HepG2 (cell line): ENCODE measurements around the gene TBC1D12. TPM values are rescaled to one million over a fixed set of nuclear protein-coding genes. Genes with fewer than 3 reads are reported as not detected.

Experiments used
- CAMTA2 ChIP-seq: sonication (generic); formaldehyde crosslinking; IDR thresholded peaks from 2 replicates; pipeline ENCODE4 v1.4.0; 2020; ENCODE audit warnings: mild to moderate bottlenecking, missing genetic modification reagents, borderline replicate concordance
- ESRRA ChIP-seq: sonication (generic); formaldehyde crosslinking; IDR thresholded peaks from 2 replicates; pipeline ENCODE4 v1.5.1; 2020; ENCODE audit warnings: mild to moderate bottlenecking, low read depth, missing genetic modification reagents
- FOSL2 ChIP-seq: sonication (generic); formaldehyde crosslinking; IDR thresholded peaks from 2 replicates; pipeline ENCODE4 v1.4.0; 2020; ENCODE audit warnings: missing genetic modification reagents
- HNRNPLL ChIP-seq: fragments of 200-400 bp; formaldehyde crosslinking; IDR thresholded peaks from 2 replicates; pipeline ENCODE4 v1.6.1; 2017; ENCODE audit warnings: mild to moderate bottlenecking, low read depth, low read length; ENCODE audit not compliant: poor library complexity, severe bottlenecking
- IRF2 ChIP-seq: IDR thresholded peaks from 2 replicates; pipeline ENCODE4 v1.6.1; 2018; ENCODE audit warnings: missing genetic modification reagents, missing compliant biosample characterization
- JUN ChIP-seq: sonication (generic); formaldehyde crosslinking; IDR thresholded peaks from 2 replicates; pipeline ENCODE4 v1.4.0; 2020; ENCODE audit warnings: mild to moderate bottlenecking, missing genetic modification reagents
- NFIC ChIP-seq: IDR thresholded peaks from 2 replicates; pipeline ENCODE4 v1.6.1; 2012; ENCODE audit warnings: mild to moderate bottlenecking, low read length, inconsistent platforms
- NFYB ChIP-seq: sonication (generic); formaldehyde crosslinking; IDR thresholded peaks from 2 replicates; pipeline ENCODE4 v1.4.0; 2020; ENCODE audit warnings: missing genetic modification reagents
- SOX5 ChIP-seq: IDR thresholded peaks from 2 replicates; pipeline ENCODE4 v1.6.1; 2016; ENCODE audit warnings: borderline replicate concordance
- SOX6 ChIP-seq, 2 experiments: fragments of 450-650 bp in 1 of 2; sonication (generic) in 1 of 2; formaldehyde crosslinking in 1 of 2; IDR thresholded peaks; 2 replicates each; pipeline versions ENCODE4 v1.4.0 to v1.6.1; 2017 to 2020; ENCODE audit warnings: antibody characterized with exemption in 1 of 2, mild to moderate bottlenecking in 1 of 2, missing genetic modification reagents in 1 of 2
- ZMYM2 ChIP-seq: sonication (generic); formaldehyde crosslinking; IDR thresholded peaks from 2 replicates; pipeline ENCODE4 v1.8.0; 2022; ENCODE audit warnings: mild to moderate bottlenecking, missing genetic modification reagents
- ZNF160 ChIP-seq: sonication (generic); formaldehyde crosslinking; IDR thresholded peaks from 2 replicates; pipeline ENCODE4 v1.8.0; 2022; ENCODE audit warnings: mild to moderate bottlenecking, inconsistent platforms, missing genetic modification reagents
- ZNF343 ChIP-seq: sonication (generic); formaldehyde crosslinking; IDR thresholded peaks from 2 replicates; pipeline ENCODE4 v1.4.0; 2020; ENCODE audit warnings: mild to moderate bottlenecking, missing genetic modification reagents
- ZNF543 ChIP-seq: sonication (generic); formaldehyde crosslinking; IDR thresholded peaks from 2 replicates; pipeline ENCODE4 v1.4.0; 2020; ENCODE audit warnings: mild to moderate bottlenecking, missing genetic modification reagents
- ZNF629 ChIP-seq: sonication (generic); formaldehyde crosslinking; conservative IDR thresholded peaks from 2 replicates; pipeline ENCODE4 v1.5.0; 2020; ENCODE audit warnings: missing genetic modification reagents
- ZNF891 ChIP-seq: sonication (generic); formaldehyde crosslinking; IDR thresholded peaks from 2 replicates; pipeline ENCODE4 v1.5.0; 2020; ENCODE audit warnings: mild to moderate bottlenecking, missing genetic modification reagents
- polyA plus RNA-seq, 8 experiments: library from polyadenylated mRNA; depleted of rRNA in 3 of 8; stranded (reverse) in 7 of 8; unstranded in 1 of 8; fragments of >200 nt; fragmentation: Illumina TruSeq in 4 of 8; extraction: Trizol in 4 of 8; gene quantifications; 2 replicates each; pipeline versions ENCODE4 v1.2.1 to v1.2.3, GENCODE V29; 2011 to 2016; ENCODE audit warnings: low read depth in 4 of 8, missing spikeins in 1 of 8, mixed read lengths in 1 of 8; ENCODE audit not compliant: insufficient read depth in 1 of 8
- total RNA-seq, 5 experiments: library from RNA; depleted of rRNA; stranded (reverse); fragments of >200 nt; fragmentation: Illumina TruSeq; extraction: Trizol; gene quantifications; 2 replicates each; pipeline ENCODE4 v1.2.3, GENCODE V29; 2016; ENCODE audit warnings: low read depth in 1 of 5
- TF ChIP-seq, protein P1 (sequence below): sonication (generic); formaldehyde crosslinking; IDR thresholded peaks from 2 replicates; pipeline ENCODE4 v1.4.0; 2020; ENCODE audit warnings: low read depth, mild to moderate bottlenecking, missing genetic modification reagents
- TF ChIP-seq, protein P2 (sequence below): sonication (generic); formaldehyde crosslinking; IDR thresholded peaks from 2 replicates; pipeline ENCODE4 v1.5.1; 2020; ENCODE audit warnings: missing genetic modification reagents, mild to moderate bottlenecking, borderline replicate concordance
- TF ChIP-seq, protein P3 (sequence below): sonication (generic); formaldehyde crosslinking; IDR thresholded peaks from 2 replicates; pipeline ENCODE4 v1.8.1; 2023; ENCODE audit warnings: mild to moderate bottlenecking, missing genetic modification reagents
- TF ChIP-seq, protein P4 (sequence below): IDR thresholded peaks from 2 replicates; pipeline ENCODE4 v1.4.0; 2020; ENCODE audit warnings: mild to moderate bottlenecking, missing genetic modification reagents

Gene TBC1D12
- total and polyA plus RNA-seq, 2 of the 13 experiments (the other 11 are each of a cell fraction or from before 2014, with no cell fraction given): 5.7 to 6.2 TPM

DNA sequence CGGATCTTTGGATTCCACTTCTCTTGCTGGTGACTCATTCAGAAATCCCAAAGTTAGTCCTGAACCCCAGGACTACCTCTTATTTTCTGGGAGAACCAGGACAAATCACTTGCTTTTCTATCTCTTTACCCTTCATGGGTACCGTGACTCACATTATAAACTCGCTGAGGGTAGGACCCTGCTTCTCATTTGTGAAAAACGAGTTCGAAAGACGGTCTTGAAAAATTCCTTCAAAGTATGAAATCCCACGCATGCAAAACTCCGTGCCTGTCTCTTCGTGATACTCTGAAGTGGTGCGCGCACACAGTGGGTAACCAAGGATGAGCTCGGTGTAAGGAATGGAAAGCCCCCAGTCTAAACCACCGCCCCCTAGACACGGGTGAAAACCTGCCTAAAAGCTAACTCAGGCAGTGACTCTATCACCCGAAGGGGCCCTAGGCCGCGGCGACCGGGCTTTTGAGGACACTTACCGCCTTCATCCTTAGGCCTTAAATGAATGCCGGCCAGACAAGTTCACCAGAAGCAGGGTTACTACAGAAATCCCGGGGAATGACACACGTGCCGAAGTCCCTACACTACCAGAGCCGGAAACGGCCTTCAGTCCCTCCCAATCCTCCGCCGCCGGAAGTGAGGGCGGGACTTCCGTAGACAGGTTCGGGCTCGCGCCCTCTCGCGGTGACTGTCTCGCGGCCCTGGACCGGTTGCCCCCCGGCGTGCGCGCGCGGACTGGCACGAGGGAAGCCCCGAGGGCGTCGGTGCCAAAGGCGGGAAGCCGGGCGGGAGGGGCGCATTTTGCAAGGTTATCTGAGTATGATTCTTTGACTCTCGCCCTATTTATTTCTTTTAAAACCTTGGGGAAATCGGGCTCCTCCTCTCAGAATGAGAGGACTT lies 39.7 kb upstream of the TBC1D12 start, which contains the start of gene NOC3L (continued):
- TF ChIP-seq, protein P1, sequence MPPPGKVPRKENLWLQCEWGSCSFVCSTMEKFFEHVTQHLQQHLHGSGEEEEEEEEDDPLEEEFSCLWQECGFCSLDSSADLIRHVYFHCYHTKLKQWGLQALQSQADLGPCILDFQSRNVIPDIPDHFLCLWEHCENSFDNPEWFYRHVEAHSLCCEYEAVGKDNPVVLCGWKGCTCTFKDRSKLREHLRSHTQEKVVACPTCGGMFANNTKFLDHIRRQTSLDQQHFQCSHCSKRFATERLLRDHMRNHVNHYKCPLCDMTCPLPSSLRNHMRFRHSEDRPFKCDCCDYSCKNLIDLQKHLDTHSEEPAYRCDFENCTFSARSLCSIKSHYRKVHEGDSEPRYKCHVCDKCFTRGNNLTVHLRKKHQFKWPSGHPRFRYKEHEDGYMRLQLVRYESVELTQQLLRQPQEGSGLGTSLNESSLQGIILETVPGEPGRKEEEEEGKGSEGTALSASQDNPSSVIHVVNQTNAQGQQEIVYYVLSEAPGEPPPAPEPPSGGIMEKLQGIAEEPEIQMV (CRISPR knock-in tag): peak; percentile 96
- peak; percentile 73 for TF ChIP-seq ESRRA (CRISPR knock-in tag)
- peak; percentile 86; the same call in 1 of the 2 replicates for TF ChIP-seq ZNF543 (CRISPR knock-in tag)
- peak; percentile 84; the same call in 1 of the 2 replicates for TF ChIP-seq JUN (CRISPR knock-in tag)
- TF ChIP-seq ZMYM2 (CRISPR knock-in tag): peak; percentile 96
- 0 out of 2 replicates have a peak, but pooled peaks have one; percentile 54 for TF ChIP-seq NFIC
- TF ChIP-seq, protein P2, sequence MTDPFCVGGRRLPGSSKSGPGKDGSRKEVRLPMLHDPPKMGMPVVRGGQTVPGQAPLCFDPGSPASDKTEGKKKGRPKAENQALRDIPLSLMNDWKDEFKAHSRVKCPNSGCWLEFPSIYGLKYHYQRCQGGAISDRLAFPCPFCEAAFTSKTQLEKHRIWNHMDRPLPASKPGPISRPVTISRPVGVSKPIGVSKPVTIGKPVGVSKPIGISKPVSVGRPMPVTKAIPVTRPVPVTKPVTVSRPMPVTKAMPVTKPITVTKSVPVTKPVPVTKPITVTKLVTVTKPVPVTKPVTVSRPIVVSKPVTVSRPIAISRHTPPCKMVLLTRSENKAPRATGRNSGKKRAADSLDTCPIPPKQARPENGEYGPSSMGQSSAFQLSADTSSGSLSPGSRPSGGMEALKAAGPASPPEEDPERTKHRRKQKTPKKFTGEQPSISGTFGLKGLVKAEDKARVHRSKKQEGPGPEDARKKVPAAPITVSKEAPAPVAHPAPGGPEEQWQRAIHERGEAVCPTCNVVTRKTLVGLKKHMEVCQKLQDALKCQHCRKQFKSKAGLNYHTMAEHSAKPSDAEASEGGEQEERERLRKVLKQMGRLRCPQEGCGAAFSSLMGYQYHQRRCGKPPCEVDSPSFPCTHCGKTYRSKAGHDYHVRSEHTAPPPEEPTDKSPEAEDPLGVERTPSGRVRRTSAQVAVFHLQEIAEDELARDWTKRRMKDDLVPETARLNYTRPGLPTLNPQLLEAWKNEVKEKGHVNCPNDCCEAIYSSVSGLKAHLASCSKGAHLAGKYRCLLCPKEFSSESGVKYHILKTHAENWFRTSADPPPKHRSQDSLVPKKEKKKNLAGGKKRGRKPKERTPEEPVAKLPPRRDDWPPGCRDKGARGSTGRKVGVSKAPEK: peak; percentile 94
- TF ChIP-seq ZNF343 (CRISPR knock-in tag): peak; percentile 88; the same call in 1 of the 2 replicates
- TF ChIP-seq FOSL2 (CRISPR knock-in tag): peak; percentile 69
- peak; percentile 41; the same call in 1 of the 2 replicates for TF ChIP-seq NFYB (CRISPR knock-in tag)
- TF ChIP-seq, protein P3, sequence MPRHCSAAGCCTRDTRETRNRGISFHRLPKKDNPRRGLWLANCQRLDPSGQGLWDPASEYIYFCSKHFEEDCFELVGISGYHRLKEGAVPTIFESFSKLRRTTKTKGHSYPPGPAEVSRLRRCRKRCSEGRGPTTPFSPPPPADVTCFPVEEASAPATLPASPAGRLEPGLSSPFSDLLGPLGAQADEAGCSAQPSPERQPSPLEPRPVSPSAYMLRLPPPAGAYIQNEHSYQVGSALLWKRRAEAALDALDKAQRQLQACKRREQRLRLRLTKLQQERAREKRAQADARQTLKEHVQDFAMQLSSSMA (CRISPR knock-in tag): peak; percentile 91
- TF ChIP-seq ZNF891 (CRISPR knock-in tag): peak; percentile 93
- no peak for TF ChIP-seq CAMTA2 (CRISPR knock-in tag)
- TF ChIP-seq HNRNPLL: peak; percentile 58
- TF ChIP-seq, protein P4, sequence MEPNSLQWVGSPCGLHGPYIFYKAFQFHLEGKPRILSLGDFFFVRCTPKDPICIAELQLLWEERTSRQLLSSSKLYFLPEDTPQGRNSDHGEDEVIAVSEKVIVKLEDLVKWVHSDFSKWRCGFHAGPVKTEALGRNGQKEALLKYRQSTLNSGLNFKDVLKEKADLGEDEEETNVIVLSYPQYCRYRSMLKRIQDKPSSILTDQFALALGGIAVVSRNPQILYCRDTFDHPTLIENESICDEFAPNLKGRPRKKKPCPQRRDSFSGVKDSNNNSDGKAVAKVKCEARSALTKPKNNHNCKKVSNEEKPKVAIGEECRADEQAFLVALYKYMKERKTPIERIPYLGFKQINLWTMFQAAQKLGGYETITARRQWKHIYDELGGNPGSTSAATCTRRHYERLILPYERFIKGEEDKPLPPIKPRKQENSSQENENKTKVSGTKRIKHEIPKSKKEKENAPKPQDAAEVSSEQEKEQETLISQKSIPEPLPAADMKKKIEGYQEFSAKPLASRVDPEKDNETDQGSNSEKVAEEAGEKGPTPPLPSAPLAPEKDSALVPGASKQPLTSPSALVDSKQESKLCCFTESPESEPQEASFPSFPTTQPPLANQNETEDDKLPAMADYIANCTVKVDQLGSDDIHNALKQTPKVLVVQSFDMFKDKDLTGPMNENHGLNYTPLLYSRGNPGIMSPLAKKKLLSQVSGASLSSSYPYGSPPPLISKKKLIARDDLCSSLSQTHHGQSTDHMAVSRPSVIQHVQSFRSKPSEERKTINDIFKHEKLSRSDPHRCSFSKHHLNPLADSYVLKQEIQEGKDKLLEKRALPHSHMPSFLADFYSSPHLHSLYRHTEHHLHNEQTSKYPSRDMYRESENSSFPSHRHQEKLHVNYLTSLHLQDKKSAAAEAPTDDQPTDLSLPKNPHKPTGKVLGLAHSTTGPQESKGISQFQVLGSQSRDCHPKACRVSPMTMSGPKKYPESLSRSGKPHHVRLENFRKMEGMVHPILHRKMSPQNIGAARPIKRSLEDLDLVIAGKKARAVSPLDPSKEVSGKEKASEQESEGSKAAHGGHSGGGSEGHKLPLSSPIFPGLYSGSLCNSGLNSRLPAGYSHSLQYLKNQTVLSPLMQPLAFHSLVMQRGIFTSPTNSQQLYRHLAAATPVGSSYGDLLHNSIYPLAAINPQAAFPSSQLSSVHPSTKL (CRISPR knock-in tag): peak; percentile 88
- TF ChIP-seq SOX6 (IDR thresholded peaks at IDR 0.05): no peak
- TF ChIP-seq SOX6 (CRISPR knock-in tag; IDR thresholded peaks at IDR 0.05): peak; percentile 72
- TF ChIP-seq ZNF160 (CRISPR knock-in tag): peak; percentile 97; the same call in 1 of the 2 replicates
- TF ChIP-seq ZNF629: 0 out of 2 replicates have a peak, but pooled peaks have one; percentile 34
- TF ChIP-seq IRF2: peak; percentile 94
- TF ChIP-seq SOX5 (CRISPR knock-in tag): peak; percentile 64
